GM18858 (cell line): ENCODE measurements around the gene TTLL6.
"Not testable (repeated sequence)": the region's sequence is repeated elsewhere in the genome, so short reads cannot be mapped to it uniquely, and the experiment has no call there.

Experiments used
- ATAC-seq: cut with Tn5 transposase; IDR thresholded peaks from one replicate; pipeline ENCODE4 v1.9.1; 2021; ENCODE audit not compliant: unreplicated experiment

TTLL6 gene

GRCh38 chr17:48724251-48725003, 92.6 kb downstream of the TTLL6 start:
- ATAC-seq, result no peak

GRCh38 chr17:48723423-48724250, 93.4 kb downstream of the TTLL6 start:
- ATAC-seq, result no peak

- no peak for ATAC-seq
Observed at GRCh38 chr17:48722915-48723422, 94.1 kb downstream of the TTLL6 start, which contains the start of gene PRAC2. Gene PRAC2 (plus strand): TSS chr17:48723185. CDS start chr17:48724411, 1,226 bp downstream.

- ATAC-seq, result no peak
Observed at GRCh38 chr17:48722201-48722907, 94.7 kb downstream of the TTLL6 start, which contains the start of gene PRAC1. Gene PRAC1 (minus strand): TSS chr17:48722518. CDS start chr17:48722392, 126 bp downstream.

- no peak for ATAC-seq
Observed at GRCh38 chr17:48721009-48721402, 96.0 kb downstream of the TTLL6 start.

- no peak for ATAC-seq
Observed at GRCh38 chr17:48720266-48721008, 96.6 kb downstream of the TTLL6 start.

GRCh38 chr17:48719642-48720265, 97.3 kb downstream of the TTLL6 start:
- ATAC-seq, result no peak

GRCh38 chr17:48718761-48719641, 98.0 kb downstream of the TTLL6 start:
- ATAC-seq, result no peak

GRCh38 chr17:48718227-48718760, 98.7 kb downstream of the TTLL6 start:
- ATAC-seq, result no peak

GRCh38 chr17:48717367-48718226, 99.4 kb downstream of the TTLL6 start:
- ATAC-seq, result no peak

GRCh38 chr17:48716549-48716948, 100.5 kb downstream of the TTLL6 start:
- ATAC-seq, result not testable (repeated sequence)

GRCh38 chr17:48715496-48716399, 101.3 kb downstream of the TTLL6 start:
- ATAC-seq, result no peak
